Measurements from ENCODE around the gene CC2D1B. TPM values are rescaled to one million over a fixed set of nuclear protein-coding genes. Genes with fewer than 3 reads are reported as not detected.
"Not testable (repeated sequence)": the region's sequence is repeated elsewhere in the genome, so short reads cannot be mapped to it uniquely, and the experiment has no call there.

CC2D1B gene
- total RNA-seq, 2 donors from 2014 or later: 25.2 to 27.3 TPM

GRCh38 chr1:52386458-52386857 lies 20.5 kb upstream of the CC2D1B start:
- H3K27ac ChIP-seq: no peak overlapping the region
- no peak for DNase-seq
- H3K9me3 ChIP-seq: no peaks in the 10 kb centered on the region
- H3K4me1 ChIP-seq: no peaks in the 10 kb centered on the region
- intact Hi-C loops (cut with DNase I): no loop called here
- no peaks in the 10 kb centered on the region for H3K36me3 ChIP-seq
- TF ChIP-seq CTCF (IDR thresholded peaks at IDR 0.05): no peak
- no peak overlapping the region for H3K4me3 ChIP-seq
- H3K9ac ChIP-seq (ENCODE audit: low read depth in 2 of 2, low read length in 2 of 2): no peak overlapping the region
- no peaks in the 10 kb centered on the region for H3K27me3 ChIP-seq

- TF ChIP-seq CTCF (IDR thresholded peaks at IDR 0.05): no peak
- no peaks in the 10 kb centered on the region for H3K4me1 ChIP-seq
- H3K4me3 ChIP-seq: no peak overlapping the region
Measured at GRCh38 chr1:52385376-52385775, 19.4 kb upstream of the CC2D1B start.

GRCh38 chr1:52369851-52370250 lies 3.8 kb upstream of the CC2D1B start:
- H3K36me3 ChIP-seq; H3K27me3 ChIP-seq; DNase-seq; intact Hi-C loops (cut with DNase I); H3K9ac ChIP-seq (ENCODE audit: low read depth in 2 of 2, low read length in 2 of 2); H3K27ac ChIP-seq; H3K4me1 ChIP-seq; H3K4me3 ChIP-seq; H3K9me3 ChIP-seq: not testable (repeated sequence)

More at GRCh38 chr1:52385376-52385775, 19.4 kb upstream of the CC2D1B start:
- intact Hi-C loops (cut with DNase I): no loop called here
- Histone ChIP-seq H3K27me3 (no peaks in the 10 kb centered on the region), H3K27ac (no peak overlapping the region), H3K36me3 (no peaks in the 10 kb centered on the region), H3K9me3 (no peaks in the 10 kb centered on the region), H3K9ac (ENCODE audit: low read depth in 2 of 2, low read length in 2 of 2) (no peak overlapping the region)
- DNase-seq: no peak

- peak; percentile 73 for DNase-seq
- Histone ChIP-seq H3K9ac (ENCODE audit: low read depth in 2 of 2, low read length in 2 of 2) (peak overlapping the region; percentile 66 to 68), H3K4me3 (peak overlapping the region; percentile 48), H3K36me3 (no peaks in the 10 kb centered on the region), H3K4me1 (peaks cover 3% of the 10 kb centered on the region), H3K27ac (no peak overlapping the region), H3K27me3 (no peaks in the 10 kb centered on the region), H3K9me3 (no peaks in the 10 kb centered on the region)
- TF ChIP-seq CTCF (IDR thresholded peaks at IDR 0.05): no peak
- intact Hi-C loops (cut with DNase I): no loop called here
Measured at GRCh38 chr1:52368383-52369172, 2.6 kb upstream of the CC2D1B start.

GRCh38 chr1:52367272-52367671 lies 1.3 kb upstream of the CC2D1B start:
- H3K27me3 ChIP-seq: no peaks in the 10 kb centered on the region
- no peak overlapping the region for H3K4me3 ChIP-seq
- peaks cover 4% of the 10 kb centered on the region for H3K36me3 ChIP-seq
- peaks cover 3% of the 10 kb centered on the region for H3K4me1 ChIP-seq
- no peak for TF ChIP-seq CTCF (IDR thresholded peaks at IDR 0.05)
- no peak overlapping the region for H3K27ac ChIP-seq
- intact Hi-C loops (cut with DNase I): no loop called here
- no peaks in the 10 kb centered on the region for H3K9me3 ChIP-seq
- H3K9ac ChIP-seq (ENCODE audit: low read depth in 2 of 2, low read length in 2 of 2): no peak overlapping the region
- no peak for DNase-seq

GRCh38 chr1:52366517-52366827 lies 467 bp upstream of the CC2D1B start:
- Histone ChIP-seq H3K9ac (ENCODE audit: low read depth in 2 of 2, low read length in 2 of 2) (peak overlapping the region in 1 of 2 donors; percentile 46), H3K27me3 (no peaks in the 10 kb centered on the region), H3K27ac (peak overlapping the region; percentile 89), H3K36me3 (peaks cover 7% of the 10 kb centered on the region), H3K4me3 (peak overlapping the region; percentile 82), H3K4me1 (peaks cover 3% of the 10 kb centered on the region), H3K9me3 (no peaks in the 10 kb centered on the region)
- intact Hi-C loops (cut with DNase I): no loop called here
- no peak for TF ChIP-seq CTCF (IDR thresholded peaks at IDR 0.05)
- no peak for DNase-seq

Data from colonic mucosa (tissue), 4 donors.